Measurements from ENCODE around the gene SLC16A8. TPM values are rescaled to one million over a fixed set of nuclear protein-coding genes. Genes with fewer than 3 reads are reported as not detected.

Gene SLC16A8
- total and polyA plus RNA-seq, 2 of the 13 experiments (the other 11 are each of a cell fraction or from before 2014, with no cell fraction given), result not detected

GRCh38 chr22:38034884-38035529 lies 49.0 kb downstream of the SLC16A8 start:
- H3K27me3 ChIP-seq (ENCODE audit: control insufficient read depth in 1 of 2, insufficient read depth in 2 of 2, low read length in 2 of 2), result peaks cover 1 to 34% of the 10 kb centered on the region in 2 experiments; a peak in 3 of 5 replicates
- H3K9ac ChIP-seq (ENCODE audit: insufficient read depth, low read depth, low read length), result no peak overlapping the region
- H3K4me2 ChIP-seq (ENCODE audit: low read depth, low read length), result peak overlapping the region; percentile 55; the same call in 1 of the 2 replicates
- no peaks in the 10 kb centered on the region for H4K20me1 ChIP-seq (ENCODE audit: insufficient read depth, low read length)
- POLR2A ChIA-PET, result interaction anchor here (0.8 kb wide), 1 partner anchor 22 kb away, joined by 4 read pairs; the partner anchor contains the start of gene PICK1
- ATAC-seq, result no peak
- H3K9me3 ChIP-seq (ENCODE audit: low read length), result no peaks in the 10 kb centered on the region
- H3K27ac ChIP-seq (ENCODE audit: extremely low read length, insufficient read depth, low read length), result no peak overlapping the region
- H2AFZ ChIP-seq (ENCODE audit: low read length), result no peak overlapping the region
- no peaks in the 10 kb centered on the region for H3K36me3 ChIP-seq (replicated peaks in 1 of 2; ENCODE audit: control insufficient read depth in 1 of 2, insufficient read depth in 2 of 2, low read length in 2 of 2)
- FAIRE-seq, result no peak
- intact Hi-C loops (cut with micrococcal nuclease; ENCODE audit: unreplicated experiment) (no loop called here), in situ Hi-C loops (cut with HindIII; ENCODE audit: extremely low pct_ligation_motif_present, low pct_unique_long_range_greater_than_20kb) (no loop called here)
- no TSS peak for BruUV-seq (replicated peaks)
- TF ChIP-seq ZBTB43 (CRISPR knock-in tag; conservative IDR thresholded peaks at IDR 0.05), result no peak
- peak; percentile 85 for TF ChIP-seq ZNF629 (CRISPR knock-in tag; conservative IDR thresholded peaks at IDR 0.05)
- peak; percentile 25; the same call in 1 of the 2 replicates for TF ChIP-seq ZMYM3 (CRISPR knock-in tag; IDR thresholded peaks at IDR 0.05)
- TF ChIP-seq GLI4 (CRISPR knock-in tag; IDR thresholded peaks at IDR 0.05; ENCODE audit: borderline replicate concordance), result no peak
- no peaks in the 10 kb centered on the region for H3K79me2 ChIP-seq (ENCODE audit: insufficient read depth, low read length)
- peak overlapping the region in 1 of 3 experiments; percentile 19; a peak in 1 of 6 replicates for H3K4me3 ChIP-seq (replicated peaks in 1 of 3; ENCODE audit: insufficient read depth in 1 of 3, low read depth in 2 of 3, low read length in 3 of 3)
- CTCF ChIA-PET (ENCODE audit: low intra/inter-chr PET ratio, low total read pairs), result no interaction called here
- no peak for DNase-seq (ENCODE audit: low spot score)
- peaks cover 80% of the 10 kb centered on the region for H3K4me1 ChIP-seq (ENCODE audit: insufficient read depth, low read length)
- 65% methylated on average over 8 of the region's 11 CpGs for WGBS (ENCODE audit: low lambda C conversion rate)

DNA sequence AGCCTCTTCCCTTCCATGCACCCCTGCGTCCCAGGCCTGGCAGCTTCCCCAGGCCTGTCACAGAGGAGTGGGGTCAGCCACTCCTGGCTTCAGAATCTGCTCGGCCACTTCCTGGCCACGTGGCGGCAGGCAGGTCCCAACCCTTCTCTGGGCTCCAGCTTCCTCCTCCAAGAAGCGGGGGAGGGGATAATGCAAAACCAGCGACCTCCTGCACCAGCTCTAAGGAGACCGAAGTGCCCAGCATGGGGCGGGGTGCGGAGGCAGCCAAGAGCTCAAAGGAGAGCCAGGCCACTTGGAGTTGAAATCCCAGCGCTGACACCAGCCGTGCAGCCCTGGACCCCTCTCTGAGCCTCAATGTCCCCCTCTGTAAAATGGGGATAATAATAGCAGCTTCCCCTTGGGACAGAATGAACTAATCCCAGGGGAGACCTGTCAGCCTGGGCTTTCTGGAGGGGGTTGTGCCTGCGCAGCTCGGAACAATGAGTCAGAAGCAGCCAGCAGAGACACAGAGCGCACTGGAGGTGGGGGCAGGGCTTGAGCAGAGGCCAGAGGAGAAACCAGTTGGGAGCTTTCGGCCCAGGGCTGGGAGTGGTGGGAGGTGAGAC lies 49.6 kb downstream of the SLC16A8 start:
- peak; percentile 50 for DNase-seq (ENCODE audit: low spot score)
- TF ChIP-seq FOSL2 (CRISPR knock-in tag; IDR thresholded peaks at IDR 0.05), result peak; percentile 87
- TF ChIP-seq, protein P1, sequence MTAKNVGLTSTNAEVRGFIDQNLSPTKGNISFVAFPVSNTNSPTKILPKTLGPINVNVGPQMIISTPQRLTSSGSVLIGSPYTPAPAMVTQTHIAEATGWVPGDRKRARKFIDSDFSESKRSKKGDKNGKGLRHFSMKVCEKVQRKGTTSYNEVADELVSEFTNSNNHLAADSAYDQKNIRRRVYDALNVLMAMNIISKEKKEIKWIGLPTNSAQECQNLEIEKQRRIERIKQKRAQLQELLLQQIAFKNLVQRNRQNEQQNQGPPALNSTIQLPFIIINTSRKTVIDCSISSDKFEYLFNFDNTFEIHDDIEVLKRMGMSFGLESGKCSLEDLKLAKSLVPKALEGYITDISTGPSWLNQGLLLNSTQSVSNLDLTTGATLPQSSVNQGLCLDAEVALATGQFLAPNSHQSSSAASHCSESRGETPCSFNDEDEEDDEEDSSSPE (CRISPR knock-in tag; IDR thresholded peaks at IDR 0.05), result no peak
- TF ChIP-seq MAX (IDR thresholded peaks at IDR 0.05), result peak; percentile 6
- TF ChIP-seq SAP130 (CRISPR knock-in tag; IDR thresholded peaks at IDR 0.05; ENCODE audit: low read depth), result peak; percentile 18; the same call in 1 of the 2 replicates
- peak; percentile 31; the same call in 1 of the 2 replicates for TF ChIP-seq MYC (CRISPR knock-in tag; IDR thresholded peaks at IDR 0.05; ENCODE audit: borderline replicate concordance)
- TF ChIP-seq PAF1 (CRISPR knock-in tag; IDR thresholded peaks at IDR 0.05), result no peak

More for the DNA sequence above, 49.6 kb downstream of the SLC16A8 start:
- H3K4me1 ChIP-seq (ENCODE audit: insufficient read depth, low read length), result peaks cover 83% of the 10 kb centered on the region
- H3K9me3 ChIP-seq (ENCODE audit: low read length), result no peaks in the 10 kb centered on the region
- WGBS (ENCODE audit: low lambda C conversion rate), result 49% methylated on average over 11 of the region's 15 CpGs
- peak; percentile 34 for FAIRE-seq
- POLR2A ChIA-PET, result interaction anchor here (0.8 kb wide), 1 partner anchor 22 kb away, joined by 4 read pairs; the partner anchor contains the start of gene PICK1
- peaks cover 0 to 35% of the 10 kb centered on the region in 2 experiments; a peak in 3 of 5 replicates for H3K27me3 ChIP-seq (ENCODE audit: control insufficient read depth in 1 of 2, insufficient read depth in 2 of 2, low read length in 2 of 2)
- H3K79me2 ChIP-seq (ENCODE audit: insufficient read depth, low read length), result no peaks in the 10 kb centered on the region
- intact Hi-C loops (cut with micrococcal nuclease; ENCODE audit: unreplicated experiment), result no loop called here
- in situ Hi-C loops (cut with HindIII; ENCODE audit: extremely low pct_ligation_motif_present, low pct_unique_long_range_greater_than_20kb), result no loop called here
- no TSS peak for BruUV-seq (replicated peaks)
- H3K9ac ChIP-seq (ENCODE audit: insufficient read depth, low read depth, low read length), result no peak overlapping the region
- H3K36me3 ChIP-seq (replicated peaks in 1 of 2; ENCODE audit: control insufficient read depth in 1 of 2, insufficient read depth in 2 of 2, low read length in 2 of 2), result no peaks in the 10 kb centered on the region
- H3K27ac ChIP-seq (ENCODE audit: extremely low read length, insufficient read depth, low read length), result no peak overlapping the region
- no peak overlapping the region for H2AFZ ChIP-seq (ENCODE audit: low read length)
- ATAC-seq, result peak; percentile 69
- H4K20me1 ChIP-seq (ENCODE audit: insufficient read depth, low read length), result no peaks in the 10 kb centered on the region
- peak overlapping the region; percentile 55 for H3K4me2 ChIP-seq (ENCODE audit: low read depth, low read length)
- peak overlapping the region in 1 of 3 experiments; percentile 19; a peak in 1 of 6 replicates for H3K4me3 ChIP-seq (replicated peaks in 1 of 3; ENCODE audit: insufficient read depth in 1 of 3, low read depth in 2 of 3, low read length in 3 of 3)
- CTCF ChIA-PET (ENCODE audit: low intra/inter-chr PET ratio, low total read pairs), result no interaction called here
